HG02938 (cell line): ENCODE measurements around the gene PCDHB14.
"Not testable (repeated sequence)": the region's sequence is repeated elsewhere in the genome, so short reads cannot be mapped to it uniquely, and the experiment has no call there.

Experiments
- ATAC-seq: cut with Tn5 transposase; IDR thresholded peaks from one replicate; pipeline ENCODE4 v1.9.1; 2021; ENCODE audit warnings: mild to moderate bottlenecking, moderate library complexity; ENCODE audit not compliant: unreplicated experiment

Gene PCDHB14

DNA sequence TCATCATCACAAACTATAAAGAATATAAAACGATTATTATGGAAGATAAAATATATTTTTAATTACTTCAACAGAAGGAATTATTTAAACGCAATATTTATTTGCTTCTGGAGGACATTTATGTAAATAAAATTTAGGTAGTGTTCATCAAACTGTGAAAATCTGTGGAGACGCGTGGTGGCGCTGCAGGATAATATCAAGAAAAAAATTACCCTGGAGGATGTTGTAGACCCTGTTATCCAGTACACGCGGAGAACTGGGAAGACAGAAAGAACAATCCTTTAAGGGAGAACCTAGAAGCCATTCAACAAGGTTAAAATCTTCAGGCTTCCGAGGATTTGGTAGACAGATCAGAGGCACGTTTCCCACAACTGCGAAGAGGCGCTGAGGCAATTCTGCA is 14.7 kb upstream of the PCDHB14 start, which contains the start of gene PCDHB12:
PCDHB12 (plus strand) TSS at position 242 of the 400 bp plus-strand sequence. CDS start 189 bp downstream, outside the sequence.
- no peak for ATAC-seq

DNA sequence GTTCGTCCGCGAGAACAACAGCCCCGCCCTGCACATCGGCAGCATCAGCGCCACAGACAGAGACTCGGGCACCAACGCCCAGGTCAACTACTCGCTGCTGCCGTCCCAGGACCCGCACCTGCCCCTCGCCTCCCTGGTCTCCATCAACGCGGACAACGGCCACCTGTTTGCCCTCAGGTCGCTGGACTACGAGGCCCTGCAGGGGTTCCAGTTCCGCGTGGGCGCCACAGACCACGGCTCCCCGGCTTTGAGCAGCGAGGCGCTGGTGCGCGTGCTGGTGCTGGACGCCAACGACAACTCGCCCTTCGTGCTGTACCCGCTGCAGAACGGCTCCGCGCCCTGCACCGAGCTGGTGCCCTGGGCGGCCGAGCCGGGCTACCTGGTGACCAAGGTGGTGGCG is 12.9 kb upstream of the PCDHB14 start:
- not testable (repeated sequence) for ATAC-seq

DNA sequence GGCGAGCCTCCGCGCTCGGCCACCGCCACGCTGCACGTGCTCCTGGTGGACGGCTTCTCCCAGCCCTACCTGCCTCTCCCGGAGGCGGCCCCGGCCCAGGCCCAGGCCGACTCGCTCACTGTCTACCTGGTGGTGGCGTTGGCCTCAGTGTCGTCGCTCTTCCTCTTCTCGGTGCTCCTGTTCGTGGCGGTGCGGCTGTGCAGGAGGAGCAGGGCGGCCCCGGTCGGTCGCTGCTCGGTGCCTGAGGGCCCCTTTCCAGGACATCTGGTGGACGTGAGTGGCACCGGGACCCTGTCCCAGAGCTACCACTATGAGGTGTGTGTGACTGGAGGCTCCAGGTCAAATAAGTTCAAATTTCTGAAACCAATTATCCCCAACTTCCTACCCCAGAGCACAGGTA is 12.3 kb upstream of the PCDHB14 start:
- not testable (repeated sequence) for ATAC-seq

DNA sequence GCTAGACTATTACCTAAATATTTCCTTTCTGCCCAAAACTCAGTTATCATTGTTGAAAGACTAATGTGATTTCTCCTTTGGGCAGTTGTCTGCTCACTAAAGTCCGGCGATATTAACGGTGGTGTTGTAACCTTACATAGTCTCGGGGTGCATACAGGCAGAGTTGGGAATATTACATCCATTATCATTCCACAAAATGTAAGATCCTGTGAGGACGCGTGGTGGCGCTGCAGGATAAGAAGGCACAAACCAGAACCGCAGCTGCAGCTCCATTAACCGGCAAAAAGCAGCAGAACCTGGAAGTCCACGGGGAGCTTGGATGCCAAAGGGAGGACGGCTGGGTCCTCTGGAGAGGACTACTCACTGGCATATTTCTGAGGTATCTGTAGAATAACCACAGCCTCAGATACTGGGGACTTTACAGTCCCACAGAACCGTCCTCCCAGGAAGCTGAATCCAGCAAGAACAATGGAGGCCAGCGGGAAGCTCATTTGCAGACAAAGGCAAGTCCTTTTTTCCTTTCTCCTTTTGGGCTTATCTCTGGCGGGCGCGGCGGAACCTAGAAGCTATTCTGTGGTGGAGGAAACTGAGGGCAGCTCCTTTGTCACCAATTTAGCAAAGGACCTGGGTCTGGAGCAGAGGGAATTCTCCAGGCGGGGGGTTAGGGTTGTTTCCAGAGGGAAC is 9.3 kb upstream of the PCDHB14 start, which contains the start of gene PCDHB13:
PCDHB13 (plus strand) TSS at position 264 of the 684 bp plus-strand sequence; CDS start at position 469, 205 bp downstream.
- ATAC-seq: not testable (repeated sequence)

DNA sequence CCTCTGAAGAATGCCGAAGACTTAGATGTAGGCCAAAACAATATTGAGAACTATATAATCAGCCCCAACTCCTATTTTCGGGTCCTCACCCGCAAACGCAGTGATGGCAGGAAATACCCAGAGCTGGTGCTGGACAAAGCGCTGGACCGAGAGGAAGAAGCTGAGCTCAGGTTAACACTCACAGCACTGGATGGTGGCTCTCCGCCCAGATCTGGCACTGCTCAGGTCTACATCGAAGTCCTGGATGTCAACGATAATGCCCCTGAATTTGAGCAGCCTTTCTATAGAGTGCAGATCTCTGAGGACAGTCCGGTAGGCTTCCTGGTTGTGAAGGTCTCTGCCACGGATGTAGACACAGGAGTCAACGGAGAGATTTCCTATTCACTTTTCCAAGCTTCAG is 8.6 kb upstream of the PCDHB14 start:
- ATAC-seq: not testable (repeated sequence)

DNA sequence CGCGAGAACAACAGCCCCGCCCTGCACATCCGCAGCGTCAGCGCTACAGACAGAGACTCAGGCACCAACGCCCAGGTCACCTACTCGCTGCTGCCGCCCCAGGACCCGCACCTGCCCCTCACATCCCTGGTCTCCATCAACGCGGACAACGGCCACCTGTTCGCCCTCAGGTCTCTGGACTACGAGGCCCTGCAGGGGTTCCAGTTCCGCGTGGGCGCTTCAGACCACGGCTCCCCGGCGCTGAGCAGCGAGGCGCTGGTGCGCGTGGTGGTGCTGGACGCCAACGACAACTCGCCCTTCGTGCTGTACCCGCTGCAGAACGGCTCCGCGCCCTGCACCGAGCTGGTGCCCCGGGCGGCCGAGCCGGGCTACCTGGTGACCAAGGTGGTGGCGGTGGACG is 7.6 kb upstream of the PCDHB14 start:
- not testable (repeated sequence) for ATAC-seq

DNA sequence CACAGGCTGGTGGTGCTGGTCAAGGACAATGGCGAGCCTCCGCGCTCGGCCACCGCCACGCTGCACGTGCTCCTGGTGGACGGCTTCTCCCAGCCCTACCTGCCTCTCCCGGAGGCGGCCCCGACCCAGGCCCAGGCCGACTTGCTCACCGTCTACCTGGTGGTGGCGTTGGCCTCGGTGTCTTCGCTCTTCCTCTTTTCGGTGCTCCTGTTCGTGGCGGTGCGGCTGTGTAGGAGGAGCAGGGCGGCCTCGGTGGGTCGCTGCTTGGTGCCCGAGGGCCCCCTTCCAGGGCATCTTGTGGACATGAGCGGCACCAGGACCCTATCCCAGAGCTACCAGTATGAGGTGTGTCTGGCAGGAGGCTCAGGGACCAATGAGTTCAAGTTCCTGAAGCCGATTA is 7.1 kb upstream of the PCDHB14 start:
- not testable (repeated sequence) for ATAC-seq

DNA sequence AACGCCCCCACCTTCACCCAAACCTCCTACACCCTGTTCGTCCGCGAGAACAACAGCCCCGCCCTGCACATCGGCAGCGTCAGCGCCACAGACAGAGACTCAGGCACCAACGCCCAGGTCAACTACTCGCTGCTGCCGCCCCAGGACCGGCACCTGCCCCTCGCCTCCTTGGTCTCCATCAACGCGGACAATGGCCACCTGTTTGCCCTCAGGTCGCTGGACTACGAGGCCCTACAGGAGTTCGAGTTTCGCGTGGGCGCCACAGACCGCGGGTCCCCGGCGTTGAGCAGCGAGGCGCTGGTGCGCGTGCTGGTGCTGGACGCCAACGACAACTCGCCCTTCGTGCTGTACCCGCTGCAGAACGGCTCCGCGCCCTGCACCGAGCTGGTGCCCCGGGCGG is 1.7 kb downstream of the PCDHB14 start:
- ATAC-seq: not testable (repeated sequence)

DNA sequence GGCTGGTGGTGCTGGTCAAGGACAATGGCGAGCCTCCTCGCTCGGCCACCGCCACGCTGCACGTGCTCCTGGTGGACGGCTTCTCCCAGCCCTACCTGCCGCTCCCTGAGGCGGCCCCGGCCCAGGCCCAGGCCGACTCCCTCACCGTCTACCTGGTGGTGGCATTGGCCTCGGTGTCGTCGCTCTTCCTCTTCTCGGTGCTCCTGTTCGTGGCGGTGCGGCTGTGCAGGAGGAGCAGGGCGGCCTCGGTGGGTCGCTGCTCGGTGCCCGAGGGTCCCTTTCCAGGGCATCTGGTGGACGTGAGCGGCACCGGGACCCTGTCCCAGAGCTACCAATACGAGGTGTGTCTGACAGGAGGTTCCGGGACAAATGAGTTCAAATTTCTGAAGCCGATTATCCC is 2.3 kb downstream of the PCDHB14 start:
- not testable (repeated sequence) for ATAC-seq

DNA sequence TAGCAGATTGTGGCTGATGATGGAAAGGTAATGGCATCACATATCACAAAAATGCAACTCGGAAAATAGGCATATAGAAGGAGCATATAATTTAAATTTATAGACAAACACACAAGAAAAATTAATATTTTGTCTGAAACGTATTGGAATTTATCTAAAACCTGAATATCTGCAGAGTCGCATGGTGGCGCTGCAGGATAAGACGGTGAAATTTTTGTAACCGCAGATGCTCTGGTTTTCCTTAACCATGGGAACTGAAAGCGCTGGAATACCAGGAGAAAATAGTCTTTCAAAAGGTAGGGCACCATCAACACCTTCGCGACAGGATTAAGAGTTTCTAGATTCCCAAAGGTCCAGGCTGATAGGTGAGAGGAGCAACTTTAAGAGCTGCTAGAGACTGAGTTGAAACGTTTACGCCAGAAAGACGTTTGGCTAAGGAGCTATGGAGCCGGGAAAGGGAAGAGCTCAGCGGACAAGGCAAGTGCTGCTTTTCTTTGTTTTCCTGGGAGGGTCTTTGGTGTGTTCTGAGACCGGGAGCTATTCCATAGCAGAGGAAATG is 11.0 kb downstream of the PCDHB14 start:
- no peak for ATAC-seq

DNA sequence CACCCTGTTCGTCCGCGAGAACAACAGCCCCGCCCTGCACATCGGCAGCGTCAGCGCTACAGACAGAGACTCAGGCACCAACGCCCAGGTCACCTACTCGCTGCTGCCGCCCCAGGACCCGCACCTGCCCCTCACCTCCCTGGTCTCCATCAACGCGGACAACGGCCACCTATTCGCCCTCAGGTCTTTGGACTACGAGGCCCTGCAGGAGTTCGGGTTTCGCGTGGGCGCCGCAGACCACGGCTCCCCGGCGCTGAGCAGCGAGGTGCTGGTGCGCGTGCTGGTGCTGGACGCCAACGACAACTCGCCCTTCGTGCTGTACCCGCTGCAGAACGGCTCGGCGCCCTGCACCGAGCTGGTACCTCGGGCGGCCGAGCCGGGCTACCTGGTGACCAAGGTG is 12.8 kb downstream of the PCDHB14 start:
- ATAC-seq: not testable (repeated sequence)

DNA sequence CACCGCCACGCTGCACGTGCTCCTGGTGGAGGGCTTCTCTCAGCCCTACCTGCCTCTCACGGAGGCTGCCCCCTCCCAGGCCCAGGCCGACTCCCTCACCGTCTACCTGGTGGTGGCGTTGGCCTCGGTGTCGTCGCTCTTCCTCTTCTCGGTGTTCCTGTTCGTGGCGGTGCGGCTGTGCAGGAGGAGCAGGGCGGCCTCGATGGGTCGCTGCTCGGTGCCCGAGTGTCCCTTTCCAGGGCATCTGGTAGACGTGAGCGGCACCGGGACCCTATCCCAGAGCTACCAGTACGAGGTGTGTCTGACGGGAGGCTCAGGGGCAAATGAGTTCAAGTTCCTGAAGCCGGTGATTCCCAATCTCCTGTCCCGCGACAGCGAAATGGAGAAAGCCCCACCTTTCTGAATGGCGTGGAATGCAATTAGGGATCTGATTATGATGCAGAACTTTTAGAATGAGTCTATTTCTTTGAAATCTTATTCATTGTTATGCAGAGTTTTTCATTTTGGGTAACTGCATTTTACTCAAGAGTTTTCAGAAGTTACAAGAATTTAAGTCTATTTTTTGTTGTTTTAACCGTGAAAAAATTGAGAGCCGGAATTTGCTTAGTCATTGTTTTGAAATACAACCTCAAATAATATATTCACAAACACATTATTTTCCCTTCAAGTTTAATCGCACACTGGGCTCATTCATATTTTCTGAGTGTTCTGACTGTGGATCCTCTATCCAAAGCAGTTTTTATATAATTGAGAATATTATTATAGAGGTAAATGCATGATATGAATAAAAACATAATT is 13.6 kb downstream of the PCDHB14 start:
- no peak for ATAC-seq

DNA sequence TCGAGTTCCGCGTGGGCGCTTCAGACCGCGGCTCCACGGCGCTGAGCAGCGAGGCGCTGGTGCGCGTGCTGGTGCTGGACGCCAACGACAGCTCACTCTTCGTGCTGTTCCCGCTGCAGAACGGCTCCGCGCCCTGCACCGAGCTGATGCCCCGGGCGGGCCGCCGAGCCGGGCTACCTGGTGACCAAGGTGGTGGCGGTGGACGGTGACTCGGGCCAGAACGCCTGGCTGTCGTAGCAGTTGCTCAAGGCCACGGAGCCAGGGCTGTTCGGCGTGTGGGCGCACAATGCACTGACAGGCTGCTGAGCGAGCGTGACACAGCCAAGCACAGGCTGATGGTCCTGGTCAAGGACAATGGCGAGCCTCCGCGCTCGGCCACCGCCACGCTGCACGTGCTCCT is 18.4 kb downstream of the PCDHB14 start:
- no peak for ATAC-seq

DNA sequence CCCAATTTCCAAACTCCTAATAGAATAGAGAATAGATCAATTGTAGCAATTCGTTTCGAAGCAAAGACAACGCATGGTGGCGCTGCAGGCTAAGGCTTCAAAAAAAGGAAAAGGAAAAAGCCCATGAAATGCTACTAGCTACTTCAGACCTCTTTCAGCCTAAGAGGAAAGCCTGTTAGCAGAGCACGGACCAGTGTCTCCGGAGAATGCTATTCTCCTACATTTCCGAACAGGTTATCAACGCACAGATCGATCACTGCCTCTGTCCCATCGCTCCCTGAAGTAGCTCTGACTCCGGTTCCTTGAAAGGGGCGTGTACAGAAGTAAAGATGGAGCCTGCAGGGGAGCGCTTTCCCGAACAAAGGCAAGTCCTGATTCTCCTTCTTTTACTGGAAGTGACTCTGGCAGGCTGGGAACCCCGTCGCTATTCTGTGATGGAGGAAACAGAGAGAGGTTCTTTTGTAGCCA is 22.1 kb downstream of the PCDHB14 start, which contains the start of gene PCDHB15:
PCDHB15 (plus strand) TSS at position 146 of the 468 bp plus-strand sequence; CDS start at position 330, 184 bp downstream.
- no peak for ATAC-seq

DNA sequence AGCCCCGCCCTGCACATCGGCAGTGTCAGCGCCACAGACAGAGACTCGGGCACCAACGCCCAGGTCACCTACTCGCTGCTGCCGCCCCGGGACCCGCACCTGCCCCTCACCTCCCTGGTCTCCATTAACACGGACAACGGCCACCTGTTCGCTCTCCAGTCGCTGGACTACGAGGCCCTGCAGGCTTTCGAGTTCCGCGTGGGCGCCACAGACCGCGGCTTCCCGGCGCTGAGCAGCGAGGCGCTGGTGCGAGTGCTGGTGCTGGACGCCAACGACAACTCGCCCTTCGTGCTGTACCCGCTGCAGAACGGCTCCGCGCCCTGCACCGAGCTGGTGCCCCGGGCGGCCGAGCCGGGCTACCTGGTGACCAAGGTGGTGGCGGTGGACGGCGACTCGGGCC is 23.8 kb downstream of the PCDHB14 start:
- not testable (repeated sequence) for ATAC-seq

DNA sequence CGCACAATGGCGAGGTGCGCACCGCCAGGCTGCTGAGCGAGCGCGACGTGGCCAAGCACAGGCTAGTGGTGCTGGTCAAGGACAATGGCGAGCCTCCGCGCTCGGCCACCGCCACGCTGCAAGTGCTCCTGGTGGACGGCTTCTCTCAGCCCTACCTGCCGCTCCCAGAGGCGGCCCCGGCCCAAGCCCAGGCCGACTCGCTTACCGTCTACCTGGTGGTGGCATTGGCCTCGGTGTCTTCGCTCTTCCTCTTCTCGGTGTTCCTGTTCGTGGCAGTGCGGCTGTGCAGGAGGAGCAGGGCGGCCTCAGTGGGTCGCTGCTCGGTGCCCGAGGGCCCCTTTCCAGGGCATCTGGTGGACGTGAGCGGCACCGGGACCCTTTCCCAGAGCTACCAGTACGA is 24.3 kb downstream of the PCDHB14 start:
- ATAC-seq: not testable (repeated sequence)

DNA sequence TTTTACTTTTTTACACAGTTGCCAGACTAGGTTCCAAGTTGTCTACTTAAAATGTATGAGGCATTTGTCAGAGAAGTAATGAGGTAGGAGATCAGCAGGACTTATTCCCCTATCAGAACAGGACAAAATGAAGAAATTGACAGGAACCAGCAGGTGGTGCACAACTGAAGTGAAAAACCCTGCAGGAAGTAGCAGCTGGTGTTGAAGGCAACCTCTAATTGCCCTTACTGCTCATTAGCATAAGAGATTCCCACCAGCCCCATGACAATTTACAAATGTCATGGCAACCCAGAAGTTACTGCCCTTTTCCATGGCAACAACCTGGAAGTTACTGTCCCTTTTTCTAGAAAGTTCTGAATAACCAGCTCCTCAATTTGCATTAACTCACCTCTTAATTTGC is 27.4 kb downstream of the PCDHB14 start:
- no peak for ATAC-seq

DNA sequence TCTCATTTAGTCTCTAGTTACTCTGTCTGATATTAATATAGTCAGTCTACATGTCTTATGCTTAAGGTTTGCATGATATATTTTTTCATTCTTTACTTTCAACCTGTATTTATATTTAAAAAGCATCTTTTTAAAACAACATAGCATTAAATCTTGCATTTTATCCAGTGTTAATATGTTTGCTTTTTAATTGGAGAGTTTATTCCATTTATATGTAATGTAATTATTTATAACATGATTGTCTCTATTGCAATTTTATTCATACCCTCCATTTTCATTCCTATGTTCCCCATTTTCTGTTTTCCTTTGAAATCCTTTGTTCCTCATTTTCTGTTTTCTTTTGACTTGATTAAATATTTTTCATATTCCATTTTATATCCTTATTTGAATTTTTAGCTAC is 35.3 kb downstream of the PCDHB14 start:
- ATAC-seq: no peak

DNA sequence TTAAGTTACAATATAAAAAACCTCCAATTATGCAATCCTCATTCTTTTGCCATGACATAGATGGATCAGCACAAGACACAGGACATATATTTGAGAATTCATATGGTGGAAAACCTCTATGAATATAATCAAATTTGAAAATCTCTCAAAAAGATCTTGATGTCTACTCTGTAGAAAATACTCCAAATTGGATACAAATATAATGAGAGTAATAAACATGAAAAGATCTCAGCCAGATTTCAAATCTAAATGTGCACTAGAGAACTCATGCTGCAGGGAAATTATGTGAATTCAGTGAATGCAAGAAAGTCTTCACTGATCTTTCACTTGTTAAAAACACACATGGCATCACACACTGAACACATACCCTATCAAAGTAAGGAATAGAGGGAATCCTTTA is 35.8 kb downstream of the PCDHB14 start:
- no peak for ATAC-seq

DNA sequence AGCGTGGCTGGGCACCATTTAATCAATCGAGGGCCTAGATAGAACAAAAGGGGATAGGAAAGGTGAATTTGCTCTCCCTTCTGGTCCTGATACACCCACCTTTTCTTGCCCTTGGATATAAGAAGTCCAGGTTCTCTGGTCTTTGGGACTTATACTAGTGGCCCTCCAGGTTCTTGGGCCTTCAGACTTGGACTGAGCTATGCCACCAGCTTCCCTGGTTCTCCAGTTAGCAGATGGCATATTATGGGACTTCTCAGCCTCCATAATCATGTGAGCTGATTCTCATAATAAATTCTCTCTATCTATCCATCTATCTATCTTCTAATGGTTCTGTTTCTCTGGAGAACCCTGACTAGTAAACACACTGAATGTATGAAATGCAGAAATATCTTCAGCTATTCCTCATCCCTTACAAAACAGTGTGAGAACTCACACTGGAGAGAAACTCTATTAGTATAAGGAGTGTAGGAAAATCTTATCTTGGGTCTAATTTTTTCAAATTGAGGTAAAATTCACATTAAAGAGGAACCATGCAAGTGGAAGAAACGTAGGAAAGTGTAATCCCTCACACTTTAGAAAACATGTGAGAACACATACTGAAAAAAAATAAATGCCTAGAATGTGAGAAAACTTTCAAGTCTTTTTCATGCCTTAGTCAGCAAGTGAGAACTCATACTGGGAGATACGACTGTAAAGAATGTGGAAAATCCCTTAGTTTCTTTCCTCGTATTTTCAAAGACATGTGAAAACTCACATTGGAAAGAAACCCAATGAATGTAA is 37.5 kb downstream of the PCDHB14 start:
- no peak for ATAC-seq

DNA sequence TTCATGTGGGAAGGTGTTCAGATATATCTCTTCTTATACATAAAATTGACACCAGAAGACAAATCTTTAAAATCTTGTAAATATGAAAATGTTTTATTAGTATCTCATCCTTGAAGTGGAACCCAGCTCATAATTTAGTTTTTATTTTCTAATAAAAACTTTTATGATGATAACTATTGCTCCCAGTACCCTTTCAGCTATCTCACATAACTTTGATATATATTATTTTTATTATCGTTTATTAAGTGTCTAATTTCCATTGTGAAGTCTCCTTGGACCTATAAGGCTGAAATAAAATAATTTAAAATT is 38.0 kb downstream of the PCDHB14 start:
- no peak for ATAC-seq
